Thoracic aorta (tissue), 2 donors: Measurements from ENCODE around the gene PPARA. TPM values are rescaled to one million over a fixed set of nuclear protein-coding genes. Genes with fewer than 3 reads are reported as not detected.

Experiments
- ATAC-seq: fragments of 150-250 bp; one replicate; pipeline ENCODE4 v1.8.0; 2017; ENCODE audit warnings: low read depth; ENCODE audit not compliant: insufficient number of reproducible peaks, low FRiP score
- DNase-seq: peaks from one replicate; pipeline ENCODE4 v3.0.0-alpha.2; 2020; ENCODE audit warnings: low spot score
- H3K27ac ChIP-seq, 2 donors: fragments of 200-600 bp; sonication (generic); 1 replicate in 1 of 2; 2 replicates in 1 of 2; pipeline ENCODE4 v1.5.1; 2016; ENCODE audit warnings: mild to moderate bottlenecking in 2 of 2, moderate library complexity in 2 of 2
- H3K27me3 ChIP-seq: fragments of 200-600 bp; sonication (generic); replicated peaks from 2 replicates; pipeline ENCODE4 v1.6.0; 2016; ENCODE audit warnings: mild to moderate bottlenecking; ENCODE audit not compliant: insufficient read depth
- H3K36me3 ChIP-seq: fragments of 200-600 bp; sonication (generic); one replicate; pipeline ENCODE4 v1.5.1; 2016
- H3K4me1 ChIP-seq, 2 donors: fragments of 200-600 bp; sonication (generic); 1 replicate in 1 of 2; 2 replicates in 1 of 2; pipeline versions ENCODE4 v1.5.1 to v1.6.0; 2016; ENCODE audit warnings: low read depth in 2 of 2, mild to moderate bottlenecking in 1 of 2; ENCODE audit not compliant: control insufficient read depth in 1 of 2
- H3K4me3 ChIP-seq: fragments of 200-600 bp; sonication (generic); 2 replicates; pipeline ENCODE4 v1.5.1; 2016; ENCODE audit warnings: mild to moderate bottlenecking
- H3K9me3 ChIP-seq: fragments of 200-600 bp; sonication (generic); 2 replicates; pipeline ENCODE4 v1.5.1; 2016
- CTCF ChIP-seq: fragments of 200-600 bp; sonication (generic); IDR thresholded peaks from one replicate; pipeline ENCODE4 v1.5.1; 2019; ENCODE audit warnings: antibody characterized with exemption
- total RNA-seq, 2 donors: library from RNA; depleted of rRNA; stranded (reverse); fragments of >200 nt; gene quantifications; one replicate each; pipeline versions ENCODE4 v1.1.0 to v1.2.3, GENCODE V29; 2016

The PPARA gene
- total RNA-seq, 2 donors from 2014 or later, result 21.9 to 67.8 TPM

- Histone ChIP-seq H3K27me3 (no peaks in the 10 kb centered on the region), H3K4me1 (no peaks in the 10 kb centered on the region), H3K4me3 (no peak overlapping the region), H3K9me3 (no peaks in the 10 kb centered on the region), H3K27ac (no peak overlapping the region), H3K36me3 (no peaks in the 10 kb centered on the region)
- no peak for TF ChIP-seq CTCF
- no peak for DNase-seq
- ATAC-seq, result no peak
These were observed 16.8 kb upstream of the PPARA start for GRCh38 chr22:46133588-46133855.

GRCh38 chr22:46134111-46134705, 16.1 kb upstream of the PPARA start:
- Histone ChIP-seq H3K4me3 (no peak overlapping the region), H3K4me1 (no peaks in the 10 kb centered on the region), H3K9me3 (no peaks in the 10 kb centered on the region), H3K27ac (no peak overlapping the region), H3K36me3 (no peaks in the 10 kb centered on the region), H3K27me3 (no peaks in the 10 kb centered on the region)
- ATAC-seq, result no peak
- no peak for TF ChIP-seq CTCF
- DNase-seq, result no peak

- ATAC-seq, result no peak
- H3K27ac ChIP-seq, result no peak overlapping the region
These were observed 14.5 kb upstream of the PPARA start for GRCh38 chr22:46135611-46136485.

GRCh38 chr22:46136486-46137217, 13.7 kb upstream of the PPARA start:
- no peak for DNase-seq
- Histone ChIP-seq H3K9me3 (no peaks in the 10 kb centered on the region), H3K4me3 (no peak overlapping the region), H3K36me3 (no peaks in the 10 kb centered on the region), H3K4me1 (peaks cover 0 to 10% of the 10 kb centered on the region in 2 donors), H3K27me3 (no peaks in the 10 kb centered on the region), H3K27ac (no peak overlapping the region)
- no peak for TF ChIP-seq CTCF
- ATAC-seq, result no peak

More at GRCh38 chr22:46135611-46136485, 14.5 kb upstream of the PPARA start:
- Histone ChIP-seq H3K36me3 (no peaks in the 10 kb centered on the region), H3K4me3 (no peak overlapping the region), H3K9me3 (no peaks in the 10 kb centered on the region), H3K4me1 (peaks cover 0 to 10% of the 10 kb centered on the region in 2 donors), H3K27me3 (no peaks in the 10 kb centered on the region)
- TF ChIP-seq CTCF, result no peak
- DNase-seq, result no peak

GRCh38 chr22:46137218-46137766, 13.0 kb upstream of the PPARA start:
- Histone ChIP-seq H3K9me3 (no peaks in the 10 kb centered on the region), H3K27ac (no peak overlapping the region), H3K4me3 (no peak overlapping the region), H3K36me3 (no peaks in the 10 kb centered on the region), H3K4me1 (peaks cover 0 to 10% of the 10 kb centered on the region in 2 donors), H3K27me3 (no peaks in the 10 kb centered on the region)
- ATAC-seq (no peak), DNase-seq (no peak)
- TF ChIP-seq CTCF, result no peak
